22Rv1 (cell line): ENCODE measurements around the gene DPF3.

Experiments used
- H3K27ac ChIP-seq: fragments of 450-650 bp; 2 replicates; pipeline ENCODE4 v1.5.1; 2017
- CTCF ChIP-seq: fragments of 450-650 bp; IDR thresholded peaks from 2 replicates; pipeline ENCODE4 v1.5.1; 2017; ENCODE audit warnings: mild to moderate bottlenecking
- ZFX ChIP-seq: fragments of 450-650 bp; IDR thresholded peaks from 2 replicates; pipeline ENCODE4 v1.6.1; 2017; ENCODE audit warnings: antibody characterized with exemption, borderline replicate concordance

Gene DPF3

GRCh38 chr14:72774141-72774540 is 119.8 kb downstream of the DPF3 start:
- no peak overlapping the region for H3K27ac ChIP-seq
- TF ChIP-seq CTCF, result no peak
- TF ChIP-seq ZFX, result no peak

GRCh38 chr14:72771561-72771960 is 122.3 kb downstream of the DPF3 start:
- no peak for TF ChIP-seq ZFX

GRCh38 chr14:72766296-72766695 is 127.6 kb downstream of the DPF3 start:
- no peak for TF ChIP-seq ZFX
- no peak for TF ChIP-seq CTCF
- H3K27ac ChIP-seq, result no peak overlapping the region

More at GRCh38 chr14:72771561-72771960, 122.3 kb downstream of the DPF3 start:
- no peak overlapping the region for H3K27ac ChIP-seq

GRCh38 chr14:72763892-72764291 is 130.0 kb downstream of the DPF3 start:
- TF ChIP-seq ZFX (no peak), CTCF (no peak)

GRCh38 chr14:72759670-72760069 is 134.2 kb downstream of the DPF3 start:
- TF ChIP-seq ZFX (no peak), CTCF (no peak)
- H3K27ac ChIP-seq, result no peak overlapping the region

More at GRCh38 chr14:72763892-72764291, 130.0 kb downstream of the DPF3 start:
- no peak overlapping the region for H3K27ac ChIP-seq

GRCh38 chr14:72758993-72759392 is 134.9 kb downstream of the DPF3 start:
- TF ChIP-seq ZFX, result no peak
- TF ChIP-seq CTCF, result no peak
- H3K27ac ChIP-seq, result no peak overlapping the region

- no peak overlapping the region for H3K27ac ChIP-seq
- TF ChIP-seq CTCF (no peak), ZFX (no peak)
These were observed 135.5 kb downstream of the DPF3 start for GRCh38 chr14:72758420-72758819.

- H3K27ac ChIP-seq, result no peak overlapping the region
- TF ChIP-seq ZFX (no peak), CTCF (no peak)
These were observed 136.9 kb downstream of the DPF3 start for GRCh38 chr14:72756967-72757366.
